Neural progenitor cell (in vitro differentiated cells): ENCODE results near the gene TRMT61A. TPM values are rescaled to one million over a fixed set of nuclear protein-coding genes. Genes with fewer than 3 reads are reported as not detected.

Source experiments
- DNase-seq: peaks from one replicate; pipeline ENCODE4 v3.0.0-alpha.2; 2016; ENCODE audit warnings: low spot score
- H2AFZ ChIP-seq: fragments of 200-600 bp; sonication (generic); replicated peaks from 2 replicates; pipeline ENCODE4 v1.6.1; 2016; ENCODE audit warnings: antibody characterized with exemption
- H3F3A ChIP-seq: fragments of 200-600 bp; sonication (generic); 2 replicates; pipeline ENCODE4 v1.6.1; 2016; ENCODE audit warnings: antibody characterized with exemption, low read depth
- H3K27ac ChIP-seq: fragments of 200-600 bp; sonication (generic); 2 replicates; pipeline ENCODE4 v1.5.1; 2016; ENCODE audit warnings: mild to moderate bottlenecking
- H3K27me3 ChIP-seq: fragments of 200-600 bp; sonication (generic); 2 replicates; pipeline ENCODE4 v1.6.1; 2016; ENCODE audit warnings: mild to moderate bottlenecking, moderate library complexity
- H3K36me3 ChIP-seq: fragments of 200-600 bp; sonication (generic); 2 replicates; pipeline ENCODE4 v1.5.1; 2016
- H3K4me1 ChIP-seq: fragments of 200-600 bp; sonication (generic); 2 replicates; pipeline ENCODE4 v1.6.1; 2016; ENCODE audit warnings: mixed run types
- H3K4me2 ChIP-seq: fragments of 200-600 bp; sonication (generic); 2 replicates; pipeline ENCODE4 v1.6.1; 2016
- H3K4me3 ChIP-seq: fragments of 200-600 bp; sonication (generic); 2 replicates; pipeline ENCODE4 v1.5.1; 2016
- H3K79me2 ChIP-seq: fragments of 200-600 bp; sonication (generic); 2 replicates; pipeline ENCODE4 v1.6.1; 2016; ENCODE audit warnings: low read depth
- H3K9ac ChIP-seq: fragments of 200-600 bp; sonication (generic); 2 replicates; pipeline ENCODE4 v1.6.1; 2016
- H3K9me3 ChIP-seq: fragments of 200-600 bp; sonication (generic); 2 replicates; pipeline ENCODE4 v1.5.1; 2016; ENCODE audit warnings: low read depth
- H4K20me1 ChIP-seq: fragments of 200-600 bp; sonication (generic); 2 replicates; pipeline ENCODE4 v1.6.1; 2016; ENCODE audit warnings: low read depth
- H3K27ac Mint-ChIP-seq: 3 replicates; pipeline ENCODE4 v1.8.0; 2021; ENCODE audit warnings: mixed read lengths
- H3K27me3 Mint-ChIP-seq: 2 replicates; pipeline ENCODE4 v1.8.0; 2022; ENCODE audit warnings: low read depth, mild to moderate bottlenecking, inconsistent platforms, moderate library complexity, mixed read lengths; ENCODE audit not compliant: insufficient read depth
- H3K36me3 Mint-ChIP-seq: 3 replicates; pipeline ENCODE4 v1.8.0; 2021; ENCODE audit warnings: mixed read lengths
- H3K4me1 Mint-ChIP-seq: 3 replicates; pipeline ENCODE4 v1.8.0; 2021; ENCODE audit warnings: mixed read lengths
- H3K4me3 Mint-ChIP-seq: 3 replicates; pipeline ENCODE4 v1.8.0; 2021; ENCODE audit warnings: mild to moderate bottlenecking, moderate library complexity, mixed read lengths
- H3K9me3 Mint-ChIP-seq: 3 replicates; pipeline ENCODE4 v1.8.0; 2020; ENCODE audit warnings: mixed read lengths
- CTCF ChIP-seq: fragments of 200-600 bp; sonication (generic); IDR thresholded peaks from 2 replicates; pipeline ENCODE4 v1.5.1; 2017; ENCODE audit warnings: antibody characterized with exemption, mild to moderate bottlenecking
- EZH2 ChIP-seq: fragments of 200-600 bp; sonication (generic); IDR thresholded peaks from 2 replicates; pipeline ENCODE4 v1.6.1; 2017; ENCODE audit warnings: antibody characterized with exemption, mild to moderate bottlenecking, moderate library complexity
- EZH2phosphoT487 ChIP-seq: fragments of 200-600 bp; sonication (generic); IDR thresholded peaks from 2 replicates; pipeline ENCODE4 v1.6.1; 2017; ENCODE audit warnings: antibody characterized with exemption
- total RNA-seq: library from RNA; depleted of rRNA; stranded (reverse); fragments of >200 nt; gene quantifications from 2 replicates; pipeline ENCODE4 v1.2.3, GENCODE V29; 2015; ENCODE audit warnings: low replicate concordance

TRMT61A gene
- total RNA-seq, 1 donor from 2014 or later: 1.2 TPM

DNA sequence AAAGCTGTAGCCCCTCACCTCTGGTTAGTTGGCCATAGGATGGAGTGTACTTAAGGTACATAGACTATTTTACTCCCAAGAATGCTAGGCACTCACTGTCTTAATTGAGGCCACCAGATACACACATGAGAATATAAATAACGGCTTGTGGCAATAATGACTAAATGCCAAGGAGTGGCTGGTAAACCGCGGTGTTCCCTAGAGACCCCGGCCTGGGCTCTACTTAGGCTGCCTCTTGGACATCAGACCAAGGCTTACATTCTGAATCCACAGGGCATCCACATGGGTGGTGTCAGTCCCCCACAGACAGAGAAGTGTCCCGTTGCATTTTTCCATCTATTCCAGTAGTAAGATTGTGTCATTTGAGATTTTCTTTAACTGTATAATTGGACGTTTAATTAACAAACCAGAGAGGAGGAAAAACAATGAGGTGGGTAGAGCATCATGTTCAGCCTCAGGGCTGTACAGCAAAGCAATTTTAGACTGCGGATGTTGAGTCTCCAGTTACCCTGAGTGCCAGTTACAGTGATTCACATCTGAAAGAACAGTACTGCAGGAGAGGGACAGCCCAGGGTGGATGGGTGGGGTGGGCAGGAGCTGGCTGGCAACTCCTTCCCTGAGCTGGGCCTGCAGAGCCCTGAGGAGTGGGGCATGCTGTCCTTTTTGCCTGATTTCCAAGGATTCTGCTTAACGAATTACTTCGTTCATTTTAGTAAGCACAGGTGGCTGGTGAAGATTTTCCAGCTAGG, 26.9 kb upstream of the TRMT61A start:
- Mint-ChIP-seq H3K4me1 (peaks cover 10% of the 10 kb centered on the region), H3K27me3 (peaks cover 7% of the 10 kb centered on the region), H3K27ac (no peak overlapping the region), H3K4me3 (no peak overlapping the region), H3K36me3 (peaks cover 31% of the 10 kb centered on the region), H3K9me3 (no peaks in the 10 kb centered on the region)
- Histone ChIP-seq H3K36me3 (peaks cover 15% of the 10 kb centered on the region), H4K20me1 (peaks cover 12% of the 10 kb centered on the region), H3K4me2 (no peak overlapping the region), H3K4me3 (no peak overlapping the region), H3K27ac (no peak overlapping the region), H3K4me1 (no peaks in the 10 kb centered on the region), H3K9me3 (no peaks in the 10 kb centered on the region), H3K27me3 (no peaks in the 10 kb centered on the region), H3K9ac (no peak overlapping the region), H2AFZ (no peak overlapping the region), H3K79me2 (no peaks in the 10 kb centered on the region), H3F3A (peaks cover 28% of the 10 kb centered on the region)
- no peak for DNase-seq
- TF ChIP-seq EZH2phosphoT487 (no peak), CTCF (no peak), EZH2 (no peak)

- Histone ChIP-seq H3K4me3 (no peak overlapping the region), H3K27me3 (no peaks in the 10 kb centered on the region), H4K20me1 (peaks cover 12% of the 10 kb centered on the region), H3K4me2 (no peak overlapping the region), H3K27ac (no peak overlapping the region), H3K4me1 (no peaks in the 10 kb centered on the region), H3F3A (peaks cover 20% of the 10 kb centered on the region), H3K9me3 (no peaks in the 10 kb centered on the region), H3K79me2 (no peaks in the 10 kb centered on the region), H3K36me3 (peaks cover 12% of the 10 kb centered on the region), H2AFZ (no peak overlapping the region), H3K9ac (no peak overlapping the region)
- no peak for DNase-seq
- H3K4me1 Mint-ChIP-seq: peaks cover 10% of the 10 kb centered on the region
- H3K36me3 Mint-ChIP-seq: peaks cover 36% of the 10 kb centered on the region
- peaks cover 7% of the 10 kb centered on the region for H3K27me3 Mint-ChIP-seq
- no peak overlapping the region for H3K27ac Mint-ChIP-seq
- TF ChIP-seq EZH2phosphoT487: no peak
- no peak for TF ChIP-seq EZH2
- TF ChIP-seq CTCF: no peak
- no peaks in the 10 kb centered on the region for H3K9me3 Mint-ChIP-seq
- H3K4me3 Mint-ChIP-seq: no peak overlapping the region
These were observed 26.1 kb upstream of the TRMT61A start for GRCh38 chr14:103502877-103503276.

DNA sequence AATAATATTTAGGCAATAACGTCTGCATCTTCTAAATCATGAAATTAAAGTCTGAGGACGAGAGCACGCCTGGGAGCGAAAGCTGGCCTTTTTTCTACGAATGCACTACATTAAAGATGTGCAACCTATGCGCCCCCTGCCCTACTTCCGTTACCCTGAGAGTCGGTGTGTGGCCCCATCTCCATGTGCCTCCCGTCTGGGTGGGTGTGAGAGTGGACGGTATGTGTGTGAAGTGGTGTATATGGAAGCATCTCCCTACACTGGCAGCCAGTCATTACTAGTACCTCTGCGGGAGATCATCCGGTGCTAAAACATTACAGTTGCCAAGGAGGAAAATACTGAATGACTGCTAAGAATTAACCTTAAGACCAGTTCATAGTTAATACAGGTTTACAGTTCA, 25.7 kb upstream of the TRMT61A start:
- H2AFZ ChIP-seq: no peak overlapping the region
- TF ChIP-seq EZH2phosphoT487: no peak
- no peak for TF ChIP-seq EZH2
- no peak for TF ChIP-seq CTCF
- H4K20me1 ChIP-seq: peaks cover 12% of the 10 kb centered on the region
- Mint-ChIP-seq H3K27me3 (peaks cover 7% of the 10 kb centered on the region), H3K9me3 (no peaks in the 10 kb centered on the region), H3K4me3 (no peak overlapping the region), H3K27ac (no peak overlapping the region), H3K36me3 (peaks cover 36% of the 10 kb centered on the region), H3K4me1 (peaks cover 10% of the 10 kb centered on the region)
- H3K27me3 ChIP-seq: no peaks in the 10 kb centered on the region
- no peaks in the 10 kb centered on the region for H3K79me2 ChIP-seq
- H3K4me1 ChIP-seq: no peaks in the 10 kb centered on the region
- no peak overlapping the region for H3K9ac ChIP-seq
- peaks cover 12% of the 10 kb centered on the region for H3K36me3 ChIP-seq
- H3K9me3 ChIP-seq: no peaks in the 10 kb centered on the region
- H3F3A ChIP-seq: peaks cover 16% of the 10 kb centered on the region
- no peak overlapping the region for H3K4me3 ChIP-seq
- DNase-seq: no peak
- no peak overlapping the region for H3K4me2 ChIP-seq
- H3K27ac ChIP-seq: no peak overlapping the region
